Lung (tissue), 12 donors: ENCODE measurements around the gene FRZB. TPM values are rescaled to one million over a fixed set of nuclear protein-coding genes. Genes with fewer than 3 reads are reported as not detected.

Experiments
- ATAC-seq: fragments of 200-7000 bp; cut with Tn5 transposase; one replicate; pipeline ENCODE4 v1.9.1; 2020; ENCODE audit warnings: moderate number of reproducible peaks; ENCODE audit not compliant: insufficient read depth, low FRiP score
- DNase-seq, 3 donors: peaks; one replicate each; pipeline ENCODE4 v3.0.0-alpha.2; 2013 to 2017
- H3K27ac ChIP-seq, 2 donors: one replicate each; pipeline ENCODE4 v1.5.1; 2013; ENCODE audit warnings: mild to moderate bottlenecking in 2 of 2, moderate library complexity in 2 of 2, control low read depth in 1 of 2, inconsistent platforms in 1 of 2, low read depth in 1 of 2, low read length in 1 of 2
- H3K27me3 ChIP-seq, 3 donors: one replicate each; pipeline ENCODE4 v1.5.1; 2013; ENCODE audit warnings: low read length in 2 of 3; ENCODE audit not compliant: control insufficient read depth in 3 of 3, insufficient read depth in 3 of 3
- H3K36me3 ChIP-seq, 4 donors: one replicate each; pipeline ENCODE4 v1.5.1; 2013; ENCODE audit warnings: low read length in 4 of 4, mild to moderate bottlenecking in 1 of 4, moderate library complexity in 1 of 4; ENCODE audit not compliant: control insufficient read depth in 4 of 4, insufficient read depth in 4 of 4
- H3K4me1 ChIP-seq, 5 donors: one replicate each; pipeline ENCODE4 v1.5.1; 2013; ENCODE audit warnings: low read length in 5 of 5, mild to moderate bottlenecking in 2 of 5, moderate library complexity in 1 of 5; ENCODE audit not compliant: control insufficient read depth in 5 of 5, insufficient read depth in 5 of 5
- H3K4me3 ChIP-seq: one replicate; pipeline ENCODE4 v1.5.1; 2013; ENCODE audit warnings: mild to moderate bottlenecking, control low read depth, moderate library complexity
- H3K9ac ChIP-seq, 2 donors: one replicate each; pipeline ENCODE4 v1.5.1; 2013; ENCODE audit warnings: low read length in 2 of 2, control low read depth in 1 of 2; ENCODE audit not compliant: insufficient read depth in 1 of 2
- H3K9me3 ChIP-seq, 4 donors: one replicate each; pipeline ENCODE4 v1.5.1; 2013; ENCODE audit warnings: low read length in 3 of 4, mild to moderate bottlenecking in 1 of 4, moderate library complexity in 1 of 4; ENCODE audit not compliant: control insufficient read depth in 4 of 4, insufficient read depth in 3 of 4
- WGBS, 2 donors: extraction: QIAGEN DNeasy Blood & Tissue Kit; methylation state at CpG; one replicate each; pipeline ENCODE4 v1.1.7; 2013; 5-methylcytosine and 5-hydroxymethylcytosine counted together
- polyA plus RNA-seq, 2 donors: library from polyadenylated mRNA; stranded (reverse); fragments of 200-250 nt; gene quantifications; one replicate each; pipeline ENCODE4 v1.2.1, GENCODE V29; 2013
- total RNA-seq, 2 donors: library from RNA; depleted of rRNA in 1 of 2; stranded (reverse); fragments of >200 nt in 1 of 2; gene quantifications; one replicate each; pipeline ENCODE4 v1.2.1, GENCODE V29; 2014 to 2021
- TF ChIP-seq, protein P1 (sequence below): IDR thresholded peaks from 2 replicates; pipeline ENCODE4 v1.5.1; 2012; ENCODE audit warnings: mild to moderate bottlenecking; ENCODE audit errors: control extremely low read depth, extremely low read depth
- donor health status: control.
- donor health status: control.
- donor health status: Bipolar disorder and iron deficiency.
- donor health status: healthy.
- donor health status: DM: yes; HTN: yes; CAD: no.

Gene FRZB
- total and polyA plus RNA-seq, 4 donors: 0.19 to 7.4 (median 1.6) TPM

GRCh38 chr2:182891611-182892010 lies 25.2 kb upstream of the FRZB start:
- H3K4me1 ChIP-seq: peaks cover 0 to 2% (median 0%) of the 10 kb centered on the region in 5 donors

DNA sequence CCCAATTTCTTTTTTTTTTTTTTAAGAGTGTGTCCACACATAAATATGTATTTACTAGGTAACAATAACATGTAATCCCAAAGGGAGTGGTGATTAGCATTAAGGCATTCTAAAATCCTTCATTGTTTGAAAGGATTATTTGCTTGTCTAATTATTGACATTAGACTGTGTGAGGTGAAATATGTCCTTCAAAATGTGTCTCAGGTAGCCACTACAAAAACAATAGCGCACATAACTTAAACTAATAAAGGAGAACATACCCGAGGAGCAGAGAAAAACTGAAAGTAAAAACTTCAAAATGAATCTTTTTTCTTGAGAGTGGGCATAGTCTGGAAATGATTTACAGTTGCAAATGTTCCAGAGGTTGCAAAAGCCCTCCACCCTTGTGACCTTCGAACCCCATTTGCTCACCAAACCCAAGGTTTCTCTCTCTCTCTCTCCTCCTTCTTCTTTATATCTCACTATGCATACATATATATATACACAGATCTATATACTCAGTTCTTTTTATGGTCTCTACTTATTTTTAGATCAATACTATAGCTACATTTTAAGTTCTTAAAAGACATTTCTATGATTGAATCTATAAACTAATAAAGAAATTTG lies 24.4 kb upstream of the FRZB start:
- H3K27ac ChIP-seq: no peak overlapping the region
- ATAC-seq (no peak), DNase-seq (no peak)
- TF ChIP-seq, protein P1, sequence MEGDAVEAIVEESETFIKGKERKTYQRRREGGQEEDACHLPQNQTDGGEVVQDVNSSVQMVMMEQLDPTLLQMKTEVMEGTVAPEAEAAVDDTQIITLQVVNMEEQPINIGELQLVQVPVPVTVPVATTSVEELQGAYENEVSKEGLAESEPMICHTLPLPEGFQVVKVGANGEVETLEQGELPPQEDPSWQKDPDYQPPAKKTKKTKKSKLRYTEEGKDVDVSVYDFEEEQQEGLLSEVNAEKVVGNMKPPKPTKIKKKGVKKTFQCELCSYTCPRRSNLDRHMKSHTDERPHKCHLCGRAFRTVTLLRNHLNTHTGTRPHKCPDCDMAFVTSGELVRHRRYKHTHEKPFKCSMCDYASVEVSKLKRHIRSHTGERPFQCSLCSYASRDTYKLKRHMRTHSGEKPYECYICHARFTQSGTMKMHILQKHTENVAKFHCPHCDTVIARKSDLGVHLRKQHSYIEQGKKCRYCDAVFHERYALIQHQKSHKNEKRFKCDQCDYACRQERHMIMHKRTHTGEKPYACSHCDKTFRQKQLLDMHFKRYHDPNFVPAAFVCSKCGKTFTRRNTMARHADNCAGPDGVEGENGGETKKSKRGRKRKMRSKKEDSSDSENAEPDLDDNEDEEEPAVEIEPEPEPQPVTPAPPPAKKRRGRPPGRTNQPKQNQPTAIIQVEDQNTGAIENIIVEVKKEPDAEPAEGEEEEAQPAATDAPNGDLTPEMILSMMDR: no peak
- no peaks in the 10 kb centered on the region for H3K27me3 ChIP-seq
- H3K4me3 ChIP-seq: no peak overlapping the region
- WGBS, 2 donors: 58 to 72% methylated on average over 3 of the region's 3 CpGs
- peaks cover 0 to 2% (median 0%) of the 10 kb centered on the region in 5 donors for H3K4me1 ChIP-seq
- no peaks in the 10 kb centered on the region for H3K36me3 ChIP-seq
- H3K9ac ChIP-seq: no peak overlapping the region
- peaks cover 0 to 4% (median 0%) of the 10 kb centered on the region in 4 donors for H3K9me3 ChIP-seq

More at GRCh38 chr2:182891611-182892010, 25.2 kb upstream of the FRZB start:
- Histone ChIP-seq H3K4me3 (no peak overlapping the region), H3K27ac (no peak overlapping the region), H3K36me3 (no peaks in the 10 kb centered on the region), H3K9me3 (peaks cover 0 to 4% (median 0%) of the 10 kb centered on the region in 4 donors), H3K27me3 (no peaks in the 10 kb centered on the region), H3K9ac (no peak overlapping the region)
- TF ChIP-seq, protein P1: no peak
- ATAC-seq (no peak), DNase-seq (no peak)
- 67 to 77% methylated on average over 4 of the region's 4 CpGs for WGBS, 2 donors

DNA sequence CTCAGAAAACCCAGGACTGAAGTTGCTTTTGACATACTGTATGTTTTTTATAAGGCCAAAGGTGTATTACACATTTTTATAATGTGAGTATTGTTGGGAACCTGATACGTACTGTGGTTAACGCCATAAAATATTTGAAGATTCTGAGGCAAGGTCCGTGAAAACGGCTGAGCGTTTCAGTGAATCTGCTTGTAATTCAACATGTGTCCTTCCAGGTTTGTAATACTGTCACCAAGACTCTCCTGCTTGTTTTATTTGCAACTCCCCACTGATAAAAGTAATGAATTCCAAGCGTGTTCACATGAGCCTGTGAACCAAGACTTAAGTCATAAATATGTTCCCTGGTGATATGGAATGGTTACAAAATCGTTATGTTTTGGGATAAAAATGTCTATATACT lies 23.9 kb upstream of the FRZB start:
- TF ChIP-seq, protein P1: no peak

More for the DNA sequence above, 23.9 kb upstream of the FRZB start:
- H3K9ac ChIP-seq: no peak overlapping the region
- no peak for DNase-seq
- H3K9me3 ChIP-seq: peaks cover 0 to 4% (median 0%) of the 10 kb centered on the region in 4 donors
- no peak overlapping the region for H3K27ac ChIP-seq
- no peak for ATAC-seq
- 94 to 95% methylated on average over 7 of the region's 7 CpGs for WGBS, 2 donors
- peaks cover 0 to 2% (median 0%) of the 10 kb centered on the region in 5 donors for H3K4me1 ChIP-seq
- H3K4me3 ChIP-seq: no peak overlapping the region
- no peaks in the 10 kb centered on the region for H3K27me3 ChIP-seq
- H3K36me3 ChIP-seq: no peaks in the 10 kb centered on the region
